UCSD-AML1 (cell line): ENCODE data around the gene PACRG.

Experiments used
- DNase-seq: peaks from one replicate; lab custom pipeline; 2025; ENCODE audit not compliant: unreplicated experiment; lab: John Stamatoyannopoulos, UW

Gene PACRG

GRCh38 chr6:163127587-163127986 lies 399.8 kb downstream of the PACRG start:
- DNase-seq, result no peak

GRCh38 chr6:163128324-163128723 lies 400.6 kb downstream of the PACRG start:
- DNase-seq, result no peak

- no peak for DNase-seq
These were observed 404.4 kb downstream of the PACRG start for GRCh38 chr6:163132050-163132750.

- no peak for DNase-seq
These were observed 405.2 kb downstream of the PACRG start for GRCh38 chr6:163133017-163133416.

- no peak for DNase-seq
These were observed 405.9 kb downstream of the PACRG start for GRCh38 chr6:163133691-163134090.

GRCh38 chr6:163136681-163137397 lies 409.1 kb downstream of the PACRG start:
- no peak for DNase-seq

- no peak for DNase-seq
These were observed 409.7 kb downstream of the PACRG start for GRCh38 chr6:163137398-163137881.

- DNase-seq, result no peak
These were observed 418.3 kb downstream of the PACRG start for GRCh38 chr6:163146036-163146435.

GRCh38 chr6:163147994-163148393 lies 420.2 kb downstream of the PACRG start:
- DNase-seq, result no peak

- DNase-seq, result peak; percentile 48
These were observed 420.9 kb downstream of the PACRG start for GRCh38 chr6:163148451-163149278.

GRCh38 chr6:163149279-163149848 lies 421.6 kb downstream of the PACRG start:
- DNase-seq, result no peak

GRCh38 chr6:163151212-163151611 lies 423.4 kb downstream of the PACRG start:
- no peak for DNase-seq

- DNase-seq, result no peak
These were observed 424.9 kb downstream of the PACRG start for GRCh38 chr6:163152701-163153100.

- DNase-seq, result no peak
These were observed 431.3 kb downstream of the PACRG start for GRCh38 chr6:163159110-163159509.

GRCh38 chr6:163159689-163160088 lies 431.9 kb downstream of the PACRG start:
- DNase-seq, result no peak

GRCh38 chr6:163162007-163162873 lies 434.5 kb downstream of the PACRG start:
- no peak for DNase-seq

GRCh38 chr6:163162874-163163213 lies 435.1 kb downstream of the PACRG start:
- DNase-seq, result no peak

- DNase-seq, result no peak
These were observed 436.6 kb downstream of the PACRG start for GRCh38 chr6:163164175-163164900.

- no peak for DNase-seq
These were observed 437.6 kb downstream of the PACRG start for GRCh38 chr6:163165155-163165910.
